GM19395 (cell line): Measurements from ENCODE around the gene ATG7.
"Not testable (repeated sequence)": the region's sequence is repeated elsewhere in the genome, so short reads cannot be mapped to it uniquely, and the experiment has no call there.

Experiments used
- ATAC-seq: cut with Tn5 transposase; IDR thresholded peaks from one replicate; pipeline ENCODE4 v1.9.1; 2021; ENCODE audit warnings: mild to moderate bottlenecking, moderate library complexity; ENCODE audit not compliant: unreplicated experiment

Gene ATG7

GRCh38 chr3:11495948-11496557, 223.9 kb downstream of the ATG7 start:
- ATAC-seq: no peak

- ATAC-seq: no peak
Observed at GRCh38 chr3:11498177-11498576, 226.0 kb downstream of the ATG7 start.

DNA sequence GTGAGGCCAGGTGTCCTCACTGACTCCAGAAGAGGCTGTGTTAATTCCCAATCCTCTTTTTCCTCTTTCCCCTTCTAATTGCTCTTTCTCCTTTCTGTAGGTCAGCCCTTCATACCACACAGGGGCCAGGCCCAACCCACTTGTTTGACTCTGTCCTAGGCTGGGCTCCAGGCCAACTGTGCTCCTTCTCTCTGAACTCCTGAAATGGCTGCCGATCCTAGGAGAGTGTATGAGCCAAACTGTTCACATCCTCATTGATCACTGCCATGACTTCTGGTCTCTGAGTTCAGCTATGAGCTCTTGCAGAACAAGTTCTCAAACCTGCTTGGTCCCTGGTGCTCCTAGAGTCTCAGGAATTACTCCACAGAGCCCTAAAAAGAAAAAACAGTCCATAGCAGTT, 226.4 kb downstream of the ATG7 start:
- no peak for ATAC-seq

GRCh38 chr3:11499144-11499543, 226.9 kb downstream of the ATG7 start:
- no peak for ATAC-seq

- not testable (repeated sequence) for ATAC-seq
Observed at GRCh38 chr3:11502413-11502812, 230.2 kb downstream of the ATG7 start.

DNA sequence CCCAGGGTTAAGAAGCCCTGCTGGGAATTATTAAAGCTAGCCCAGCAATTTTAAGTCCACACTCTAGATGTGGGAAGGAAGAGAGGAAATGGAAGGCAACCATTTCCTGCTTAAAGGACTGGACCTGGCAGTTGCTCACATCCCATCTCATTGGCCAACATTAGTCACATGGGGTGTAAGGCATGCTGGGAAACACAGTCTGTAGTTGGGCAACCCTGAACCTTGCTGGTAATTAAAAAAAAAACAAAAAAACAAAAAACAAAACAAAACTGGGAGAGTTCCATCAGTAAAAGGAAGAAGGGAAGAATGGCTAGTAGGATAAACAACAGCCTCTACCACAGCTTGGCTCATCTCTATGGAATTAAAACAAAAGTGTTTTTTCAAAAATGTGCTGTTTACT, 235.5 kb downstream of the ATG7 start:
- ATAC-seq: no peak

- ATAC-seq: no peak
Observed at GRCh38 chr3:11508346-11509172, 236.4 kb downstream of the ATG7 start.

GRCh38 chr3:11509173-11510000, 237.2 kb downstream of the ATG7 start:
- no peak for ATAC-seq

GRCh38 chr3:11510001-11510340, 237.8 kb downstream of the ATG7 start:
- ATAC-seq: no peak

GRCh38 chr3:11510356-11510755, 238.2 kb downstream of the ATG7 start:
- ATAC-seq: no peak

DNA sequence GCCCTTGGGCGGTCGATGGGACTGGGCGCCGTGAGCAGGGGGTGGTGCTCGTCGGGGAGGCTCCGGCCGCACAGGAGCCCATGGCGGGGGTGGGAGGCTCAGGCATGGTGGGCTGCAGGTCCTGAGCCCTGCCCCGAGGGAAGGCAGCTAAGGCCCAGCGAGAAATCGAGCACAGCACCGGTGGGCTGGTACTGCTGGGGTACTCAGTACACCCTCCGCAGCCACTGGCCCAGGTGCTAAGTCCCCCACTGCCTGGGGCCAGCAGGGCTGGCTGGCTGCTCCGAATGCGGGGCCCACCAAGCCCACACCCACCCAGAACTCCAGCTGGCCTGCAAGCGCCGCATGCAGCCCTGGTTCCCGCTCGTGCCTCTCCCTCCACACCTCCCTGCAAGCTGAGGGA, 239.4 kb downstream of the ATG7 start:
- ATAC-seq: not testable (repeated sequence)

GRCh38 chr3:11513125-11513816, 241.1 kb downstream of the ATG7 start:
- not testable (repeated sequence) for ATAC-seq

- no peak for ATAC-seq
Observed at GRCh38 chr3:11513817-11514135, 241.6 kb downstream of the ATG7 start.

GRCh38 chr3:11514191-11514821, 242.1 kb downstream of the ATG7 start:
- ATAC-seq: no peak

GRCh38 chr3:11517601-11518000, 245.4 kb downstream of the ATG7 start:
- ATAC-seq: no peak

DNA sequence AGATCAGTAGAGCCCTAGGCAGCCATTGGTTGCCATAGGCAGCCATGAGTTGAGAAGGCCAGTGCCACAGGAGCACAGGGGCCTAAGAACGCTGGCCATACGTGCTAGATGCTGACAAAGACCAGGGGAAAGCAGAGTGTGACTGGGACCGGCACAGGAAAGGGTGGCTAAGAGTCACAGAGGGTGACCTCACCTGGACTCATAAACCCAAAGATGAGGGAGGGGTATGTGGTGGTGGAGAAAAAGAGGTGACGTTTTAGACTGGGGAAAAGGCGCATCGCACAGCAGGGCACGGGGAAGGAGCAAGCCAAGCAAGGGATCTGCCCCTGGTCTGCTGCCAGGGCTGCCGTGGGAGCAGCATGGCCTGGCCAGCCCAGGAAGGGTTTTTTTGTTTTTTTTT, 249.0 kb downstream of the ATG7 start:
- no peak for ATAC-seq

DNA sequence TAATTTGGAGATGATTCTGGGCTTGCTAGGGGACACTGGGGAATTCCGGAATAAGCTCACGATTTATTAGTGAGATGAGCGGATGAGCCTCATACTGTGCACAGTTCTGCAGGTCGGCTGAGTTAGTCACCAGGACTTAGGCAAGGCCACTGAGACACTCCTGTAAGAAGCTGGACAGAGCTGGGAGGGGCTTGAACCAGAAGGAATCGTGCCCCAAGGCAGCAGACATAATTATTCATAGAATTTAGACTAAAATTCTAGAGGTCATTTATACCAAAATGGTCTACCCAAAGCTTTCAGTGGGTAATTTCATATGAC, 250.2 kb downstream of the ATG7 start:
- ATAC-seq: no peak

DNA sequence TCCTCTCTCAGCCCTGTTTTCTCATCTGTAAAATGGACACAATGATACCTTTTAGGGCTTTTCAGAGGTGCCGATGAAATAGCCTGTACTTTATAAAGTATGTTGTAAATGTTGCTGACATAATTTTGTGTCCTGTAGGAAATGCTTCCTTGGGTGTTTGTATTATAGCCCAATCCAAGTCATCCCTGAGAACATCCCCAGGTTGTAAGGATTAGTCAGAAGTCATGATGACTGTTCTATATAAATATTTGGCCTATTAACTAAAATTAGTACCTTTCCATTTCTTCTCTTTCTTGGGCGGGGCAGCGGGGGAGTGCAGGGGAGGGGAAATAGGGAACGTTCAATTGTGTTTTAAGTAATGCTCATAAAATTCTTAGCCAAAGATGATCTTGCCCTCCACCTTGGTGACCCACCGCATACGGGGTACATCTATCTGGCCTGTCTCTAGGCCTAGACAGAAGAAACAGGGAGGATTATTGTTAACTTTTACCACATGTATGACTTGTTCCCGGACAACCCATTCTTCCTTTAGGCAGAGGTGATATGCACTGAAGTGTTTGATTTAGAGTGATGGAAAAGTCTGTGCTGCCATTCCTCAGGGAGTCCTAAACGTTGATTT, 250.9 kb downstream of the ATG7 start:
- no peak for ATAC-seq

DNA sequence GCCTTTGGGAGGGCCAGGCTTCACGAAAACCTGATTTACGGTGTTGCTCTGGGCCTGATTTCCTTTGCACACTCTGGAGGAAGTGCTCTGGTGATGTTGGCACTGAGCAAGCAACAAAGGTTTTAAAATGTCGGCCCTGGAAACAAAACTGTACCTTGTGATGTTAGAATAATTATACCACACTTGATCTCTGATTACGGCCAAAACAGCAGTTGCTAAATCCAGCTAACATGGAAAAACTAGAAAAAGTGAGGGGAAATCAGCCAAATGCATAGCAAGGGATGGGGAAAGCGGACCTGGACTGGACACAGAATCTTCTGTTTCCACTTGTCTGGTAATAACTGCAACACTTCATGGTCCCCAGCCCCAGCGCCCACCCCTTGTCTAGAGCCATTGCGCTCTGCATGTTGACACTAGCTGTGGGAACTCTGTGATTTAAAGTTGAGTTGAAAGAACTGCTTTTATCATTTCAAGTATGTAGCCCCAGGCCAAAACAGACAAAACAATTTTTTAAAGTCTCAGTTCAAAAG, 251.4 kb downstream of the ATG7 start:
- ATAC-seq: no peak

DNA sequence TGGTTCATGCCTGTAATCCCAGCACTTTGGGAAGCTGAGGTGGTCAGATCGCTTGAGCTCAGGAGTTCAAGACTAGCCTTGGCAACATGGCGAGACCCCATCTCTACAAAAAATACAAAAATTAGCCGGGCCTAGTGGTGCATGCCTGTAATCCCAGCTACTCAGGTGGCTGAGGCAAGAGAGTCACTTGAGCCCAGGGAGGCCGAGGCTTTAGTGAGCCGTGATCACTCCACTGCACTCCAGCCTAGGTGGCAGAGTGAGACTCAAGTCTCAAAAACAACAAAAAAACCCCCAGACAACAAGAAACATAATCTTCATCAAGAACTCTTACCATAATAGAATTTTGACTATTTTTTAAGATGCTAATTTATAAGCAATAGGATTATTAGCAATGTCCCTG, 253.9 kb downstream of the ATG7 start:
- not testable (repeated sequence) for ATAC-seq
